SU-DHL-6 (cell line): Measurements from ENCODE around the gene BHLHE23.

Experiments used
- H2AFZ ChIP-seq: fragments of 200-600 bp; sonication (generic); 2 replicates; pipeline ENCODE4 v1.6.1; 2014; ENCODE audit warnings: low read depth, mild to moderate bottlenecking, moderate library complexity, mixed read lengths, antibody characterized with exemption, low read length; ENCODE audit not compliant: severe bottlenecking
- H3F3A ChIP-seq: fragments of 200-600 bp; shearing (Covaris generic); 2 replicates; pipeline ENCODE4 v1.6.0; 2016; ENCODE audit warnings: antibody characterized with exemption, mild to moderate bottlenecking; ENCODE audit not compliant: insufficient read depth
- H3K27ac ChIP-seq: fragments of 200-600 bp; sonication (generic); 2 replicates; pipeline ENCODE4 v1.5.1; 2016; ENCODE audit warnings: low read depth, mild to moderate bottlenecking, low read length, moderate library complexity, mixed read lengths
- H3K27me3 ChIP-seq: fragments of 200-600 bp; sonication (generic), shearing (Covaris generic); 2 replicates; pipeline ENCODE4 v1.6.0; 2014; ENCODE audit warnings: mild to moderate bottlenecking, low read length
- H3K36me3 ChIP-seq: fragments of 200-600 bp; sonication (generic); 2 replicates; pipeline ENCODE4 v1.6.1; 2014; ENCODE audit warnings: mild to moderate bottlenecking, low read length, mixed read lengths
- H3K4me2 ChIP-seq: fragments of 300-600, 200-600 bp; shearing (Covaris generic), sonication (generic); 2 replicates; pipeline ENCODE4 v1.6.0; 2014; ENCODE audit warnings: low read length, low read depth, mild to moderate bottlenecking; ENCODE audit not compliant: poor library complexity, severe bottlenecking
- H3K4me3 ChIP-seq: fragments of 200-600 bp; sonication (generic); 2 replicates; pipeline ENCODE4 v1.5.1; 2014; ENCODE audit warnings: antibody characterized with exemption, low read length, mild to moderate bottlenecking, mixed read lengths; ENCODE audit not compliant: insufficient read depth, poor library complexity, severe bottlenecking
- H3K79me2 ChIP-seq: fragments of 200-600 bp; sonication (generic); 2 replicates; pipeline ENCODE4 v1.6.1; 2014; ENCODE audit warnings: mild to moderate bottlenecking, low read length, moderate library complexity; ENCODE audit not compliant: insufficient read depth
- H3K9ac ChIP-seq: fragments of 200-600 bp; sonication (generic); 2 replicates; pipeline ENCODE4 v1.7.0; 2014; ENCODE audit warnings: mild to moderate bottlenecking, low read length
- H3K9me2 ChIP-seq: fragments of 200-600 bp; sonication (generic); replicated peaks from 2 replicates; pipeline ENCODE4 v1.6.1; 2014; ENCODE audit warnings: low read length; ENCODE audit not compliant: insufficient read depth
- H3K9me3 ChIP-seq: fragments of 200-600 bp; sonication (generic); 2 replicates; pipeline ENCODE4 v1.6.1; 2014; ENCODE audit warnings: low read length, mixed read lengths; ENCODE audit not compliant: insufficient read depth
- H4K20me1 ChIP-seq: fragments of 200-600 bp; sonication (generic); 2 replicates; pipeline ENCODE4 v1.6.1; 2014; ENCODE audit warnings: low read depth, mild to moderate bottlenecking, antibody characterized with exemption, low read length, moderate library complexity, mixed read lengths
- CTCF ChIP-seq: fragments of 200-600 bp; sonication (generic); IDR thresholded peaks from one replicate; pipeline ENCODE4 v1.5.1; 2017; ENCODE audit warnings: antibody characterized with exemption, mild to moderate bottlenecking, low read length, moderate library complexity; ENCODE audit not compliant: insufficient read depth, poor library complexity, severe bottlenecking
- EZH2phosphoT487 ChIP-seq: fragments of 200-600 bp; sonication (generic), shearing (Covaris generic); conservative IDR thresholded peaks from 2 replicates; pipeline ENCODE4 v1.6.1; 2018; ENCODE audit warnings: mild to moderate bottlenecking, antibody characterized with exemption, low read length, moderate library complexity, mixed read lengths

BHLHE23 gene

GRCh38 chr20:62959998-62960436, 46.7 kb downstream of the BHLHE23 start:
- Histone ChIP-seq H3K27ac (no peak overlapping the region), H3K36me3 (no peaks in the 10 kb centered on the region), H2AFZ (no peak overlapping the region), H3K4me3 (no peak overlapping the region), H3K9ac (no peak overlapping the region), H3K27me3 (no peaks in the 10 kb centered on the region), H3F3A (no peaks in the 10 kb centered on the region), H4K20me1 (no peaks in the 10 kb centered on the region), H3K79me2 (peaks cover 9% of the 10 kb centered on the region; the same call in 1 of the 2 replicates), H3K9me3 (no peaks in the 10 kb centered on the region), H3K9me2 (no peaks in the 10 kb centered on the region), H3K4me2 (no peak overlapping the region)
- no peak for TF ChIP-seq EZH2phosphoT487
- TF ChIP-seq CTCF = no peak

DNA sequence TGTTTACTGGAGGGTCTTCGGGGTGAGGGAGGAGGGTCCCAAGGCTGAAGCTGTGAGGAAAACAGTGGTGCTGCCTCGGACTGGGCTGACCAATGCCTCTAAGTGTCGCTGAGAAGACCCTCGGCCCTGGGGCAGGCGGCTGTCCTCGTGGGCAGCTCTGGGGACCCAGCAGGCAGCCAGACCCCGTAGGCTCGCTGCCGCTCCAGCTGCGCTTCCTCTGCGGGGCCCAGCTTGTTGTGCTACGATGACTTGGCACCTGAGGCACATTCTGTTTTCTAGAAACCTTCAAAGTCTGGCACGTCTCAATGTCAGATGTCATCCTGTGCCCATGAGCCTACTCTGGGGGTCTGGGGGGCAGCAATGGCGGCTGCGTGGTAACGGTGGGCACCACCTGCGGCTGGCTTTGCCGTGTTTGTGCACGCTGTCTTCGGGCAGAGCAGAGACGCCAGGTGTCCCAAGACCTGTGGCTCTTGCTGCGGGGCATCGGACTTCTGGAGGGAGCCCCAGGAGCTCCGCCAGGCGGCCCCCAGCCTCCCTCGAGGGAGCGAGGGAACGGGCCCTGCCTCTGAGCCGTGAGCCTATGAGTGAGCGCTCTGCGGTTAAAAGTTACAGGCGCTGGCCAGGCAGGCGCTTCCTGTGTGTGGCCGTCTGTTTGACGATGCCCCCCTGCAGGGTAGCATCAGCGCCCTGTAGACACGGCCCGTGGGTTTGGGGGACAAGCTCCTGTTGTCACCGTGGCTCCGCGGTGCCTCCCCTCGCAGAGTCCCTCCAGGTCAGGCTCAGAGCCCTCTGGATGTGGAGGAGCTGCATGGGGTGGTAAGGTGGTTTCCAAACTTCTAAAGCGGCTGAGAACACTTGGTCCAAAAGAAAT, 47.4 kb downstream of the BHLHE23 start:
- no peaks in the 10 kb centered on the region for H4K20me1 ChIP-seq

GRCh38 chr20:62958388-62959100, 48.2 kb downstream of the BHLHE23 start:
- Histone ChIP-seq H3K27me3 (no peaks in the 10 kb centered on the region), H3K9me2 (no peaks in the 10 kb centered on the region), H3K36me3 (no peaks in the 10 kb centered on the region), H3K4me2 (no peak overlapping the region), H3K4me3 (no peak overlapping the region), H2AFZ (no peak overlapping the region), H4K20me1 (no peaks in the 10 kb centered on the region), H3K27ac (no peak overlapping the region), H3F3A (peaks cover 13% of the 10 kb centered on the region), H3K9ac (no peak overlapping the region), H3K9me3 (no peaks in the 10 kb centered on the region), H3K79me2 (peaks cover 18% of the 10 kb centered on the region; the same call in 1 of the 2 replicates)
- TF ChIP-seq EZH2phosphoT487 = no peak
- TF ChIP-seq CTCF = no peak

More for the DNA sequence above, 47.4 kb downstream of the BHLHE23 start:
- H3K36me3 ChIP-seq = no peaks in the 10 kb centered on the region
- H3K79me2 ChIP-seq = peaks cover 16% of the 10 kb centered on the region; the same call in 1 of the 2 replicates
- no peaks in the 10 kb centered on the region for H3K27me3 ChIP-seq
- no peak overlapping the region for H2AFZ ChIP-seq
- H3K4me3 ChIP-seq = no peak overlapping the region
- no peak for TF ChIP-seq CTCF
- no peak for TF ChIP-seq EZH2phosphoT487
- H3K27ac ChIP-seq = no peak overlapping the region
- peaks cover 5% of the 10 kb centered on the region for H3F3A ChIP-seq
- no peaks in the 10 kb centered on the region for H3K9me2 ChIP-seq
- H3K9me3 ChIP-seq = no peaks in the 10 kb centered on the region
- H3K4me2 ChIP-seq = no peak overlapping the region
- no peak overlapping the region for H3K9ac ChIP-seq
